UCSD-AML1 (cell line): ENCODE data around the gene ANO5.

Experiments
- DNase-seq: peaks from one replicate; lab custom pipeline; 2025; ENCODE audit not compliant: unreplicated experiment; lab: John Stamatoyannopoulos, UW

Gene ANO5, protein sequence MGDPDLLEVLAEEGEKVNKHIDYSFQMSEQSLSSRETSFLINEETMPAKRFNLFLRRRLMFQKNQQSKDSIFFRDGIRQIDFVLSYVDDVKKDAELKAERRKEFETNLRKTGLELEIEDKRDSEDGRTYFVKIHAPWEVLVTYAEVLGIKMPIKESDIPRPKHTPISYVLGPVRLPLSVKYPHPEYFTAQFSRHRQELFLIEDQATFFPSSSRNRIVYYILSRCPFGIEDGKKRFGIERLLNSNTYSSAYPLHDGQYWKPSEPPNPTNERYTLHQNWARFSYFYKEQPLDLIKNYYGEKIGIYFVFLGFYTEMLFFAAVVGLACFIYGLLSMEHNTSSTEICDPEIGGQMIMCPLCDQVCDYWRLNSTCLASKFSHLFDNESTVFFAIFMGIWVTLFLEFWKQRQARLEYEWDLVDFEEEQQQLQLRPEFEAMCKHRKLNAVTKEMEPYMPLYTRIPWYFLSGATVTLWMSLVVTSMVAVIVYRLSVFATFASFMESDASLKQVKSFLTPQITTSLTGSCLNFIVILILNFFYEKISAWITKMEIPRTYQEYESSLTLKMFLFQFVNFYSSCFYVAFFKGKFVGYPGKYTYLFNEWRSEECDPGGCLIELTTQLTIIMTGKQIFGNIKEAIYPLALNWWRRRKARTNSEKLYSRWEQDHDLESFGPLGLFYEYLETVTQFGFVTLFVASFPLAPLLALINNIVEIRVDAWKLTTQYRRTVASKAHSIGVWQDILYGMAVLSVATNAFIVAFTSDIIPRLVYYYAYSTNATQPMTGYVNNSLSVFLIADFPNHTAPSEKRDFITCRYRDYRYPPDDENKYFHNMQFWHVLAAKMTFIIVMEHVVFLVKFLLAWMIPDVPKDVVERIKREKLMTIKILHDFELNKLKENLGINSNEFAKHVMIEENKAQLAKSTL

GRCh38 chr11:22192642-22193347 lies at the start of gene ANO5:
Gene ANO5 (plus strand): TSS chr11:22193085. CDS start chr11:22193493, 408 bp downstream.
- DNase-seq, result no peak

DNA sequence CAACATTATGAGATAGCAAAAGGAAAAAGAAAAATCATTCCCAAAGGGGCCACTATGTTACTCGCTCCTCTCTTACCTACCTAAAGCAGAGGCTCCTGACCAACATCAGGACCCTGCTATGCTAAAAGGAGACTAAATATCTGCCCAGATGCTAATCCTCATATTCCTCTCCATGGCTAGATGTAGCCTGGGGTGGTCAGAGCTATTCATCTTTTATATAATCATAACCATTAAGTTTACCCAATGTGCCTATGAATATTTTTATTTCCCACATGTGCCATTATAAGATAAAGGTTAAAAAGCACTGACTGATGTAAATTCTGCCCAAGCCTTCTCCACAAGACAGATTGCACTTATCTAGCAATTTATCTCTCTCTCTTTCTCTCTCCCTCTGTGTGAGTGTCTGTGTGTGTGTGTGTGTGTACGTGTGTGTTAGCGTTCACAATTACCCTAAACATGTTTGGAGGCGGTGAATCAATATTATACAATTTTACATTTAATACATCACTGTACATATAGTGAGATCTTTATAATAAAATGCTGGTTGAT lies 41.2 kb upstream of the ANO5 start:
- no peak for DNase-seq

DNA sequence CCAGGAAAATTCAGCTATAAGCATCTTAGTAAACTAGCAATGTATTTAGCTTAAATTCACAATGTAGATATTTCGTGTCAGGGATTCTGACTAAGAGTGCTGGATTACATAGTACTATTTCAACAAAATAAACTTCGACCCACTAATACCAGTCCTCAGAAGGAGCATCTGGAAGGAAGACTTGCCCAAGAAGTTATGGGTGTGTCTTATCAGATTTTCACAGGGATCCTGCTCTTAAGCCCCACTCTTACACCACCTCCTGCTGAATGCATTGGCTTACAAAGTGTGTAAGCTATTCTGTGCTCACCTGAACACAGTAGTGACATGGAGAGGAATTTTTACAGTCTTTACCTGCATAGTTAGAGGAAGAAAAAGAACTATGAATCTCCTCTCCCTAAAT lies 35.4 kb upstream of the ANO5 start:
- DNase-seq, result no peak

GRCh38 chr11:22161489-22161888 lies 31.4 kb upstream of the ANO5 start:
- DNase-seq, result no peak

GRCh38 chr11:22162756-22163155 lies 30.1 kb upstream of the ANO5 start:
- DNase-seq, result no peak

DNA sequence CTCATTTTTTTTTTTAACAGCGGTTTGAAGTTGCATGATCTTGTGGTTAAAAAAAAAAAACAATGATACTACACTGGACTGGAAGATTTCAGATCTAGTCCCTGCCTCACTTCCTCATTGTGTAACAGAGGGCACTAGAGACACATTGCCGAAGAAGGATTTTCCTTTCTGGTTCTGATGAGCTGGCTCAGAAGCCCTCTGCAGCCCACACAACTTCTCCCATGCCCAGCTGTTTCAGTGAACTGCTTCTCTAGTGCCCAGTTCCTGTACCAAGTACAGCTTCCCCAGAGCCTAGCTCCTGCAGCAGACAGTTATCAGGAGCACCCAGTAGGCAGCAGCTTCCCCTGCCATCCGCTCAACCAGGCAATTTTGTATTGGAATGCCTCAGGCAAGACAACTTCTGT lies 29.5 kb upstream of the ANO5 start:
- peak; percentile 10 for DNase-seq

DNA sequence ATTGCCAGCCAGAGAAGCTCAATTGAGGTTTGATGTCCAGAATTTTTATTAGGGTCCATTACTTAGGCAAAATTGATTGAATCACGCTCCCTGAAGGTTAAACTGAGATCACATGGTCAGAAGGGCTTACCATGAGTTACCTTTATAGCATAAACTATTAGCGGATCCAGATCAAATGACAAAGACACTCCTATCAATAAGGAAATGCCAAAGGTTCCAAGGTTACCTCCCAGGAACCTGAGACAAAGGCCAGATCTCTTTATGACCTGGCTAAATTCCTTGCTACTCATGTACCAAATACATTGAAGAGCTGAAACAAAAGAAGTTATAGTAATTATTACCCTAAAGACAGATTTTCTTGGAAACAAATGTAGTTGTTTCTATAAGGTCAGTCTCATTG lies 27.8 kb upstream of the ANO5 start:
- no peak for DNase-seq

DNA sequence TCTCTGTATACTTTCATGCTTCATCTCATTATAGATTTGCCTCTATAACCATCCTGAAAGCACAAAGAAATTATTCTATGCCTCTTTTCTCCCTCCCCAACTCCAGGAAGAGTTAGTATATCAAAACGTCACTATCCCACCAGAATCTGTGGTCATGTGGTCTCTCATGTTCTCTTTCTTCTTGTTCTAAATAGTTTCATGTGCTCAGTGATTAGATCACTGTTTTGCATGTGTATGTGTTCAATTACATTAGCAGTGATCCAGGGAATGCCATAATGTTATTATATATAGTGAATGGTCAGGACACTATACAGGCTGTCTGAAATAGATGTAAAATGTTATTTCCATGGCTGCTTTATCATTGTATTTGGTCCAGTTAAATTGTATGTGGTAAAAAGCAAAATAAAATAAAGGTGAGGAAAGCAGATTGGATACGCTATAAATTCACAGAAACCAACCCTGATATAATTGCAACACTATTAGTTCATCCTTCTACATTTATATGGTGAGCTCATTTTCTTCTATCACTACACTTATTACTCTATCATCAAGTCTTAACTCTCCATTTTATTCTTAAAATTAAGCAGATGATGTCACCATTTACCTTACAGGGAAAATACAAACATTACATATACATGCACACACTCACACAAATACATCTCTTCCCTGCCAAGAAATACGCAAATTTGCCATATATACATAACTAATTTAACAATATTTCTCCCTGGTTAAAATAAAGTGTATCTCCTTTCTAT lies 26.9 kb upstream of the ANO5 start:
- DNase-seq, result no peak

GRCh38 chr11:22169833-22170232 lies 23.1 kb upstream of the ANO5 start:
- DNase-seq, result no peak

DNA sequence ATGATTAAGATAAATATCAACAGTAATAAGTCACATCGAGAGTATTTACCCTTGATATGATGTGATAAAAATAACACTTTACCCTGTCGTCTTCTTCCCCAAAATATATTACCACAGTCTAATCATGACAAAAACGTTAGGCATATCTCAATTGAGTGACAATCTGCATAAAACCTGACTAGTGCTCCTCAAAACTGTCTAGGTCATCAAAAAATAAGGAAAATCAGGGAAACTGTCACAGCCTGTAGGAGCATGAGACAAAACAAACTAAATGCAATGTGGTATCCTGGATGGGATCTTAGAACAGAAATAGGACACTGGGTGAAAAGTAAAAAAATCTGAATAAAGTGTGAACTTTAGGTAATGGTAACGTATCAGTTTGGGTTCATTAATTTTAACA lies 19.4 kb upstream of the ANO5 start:
- DNase-seq, result no peak

DNA sequence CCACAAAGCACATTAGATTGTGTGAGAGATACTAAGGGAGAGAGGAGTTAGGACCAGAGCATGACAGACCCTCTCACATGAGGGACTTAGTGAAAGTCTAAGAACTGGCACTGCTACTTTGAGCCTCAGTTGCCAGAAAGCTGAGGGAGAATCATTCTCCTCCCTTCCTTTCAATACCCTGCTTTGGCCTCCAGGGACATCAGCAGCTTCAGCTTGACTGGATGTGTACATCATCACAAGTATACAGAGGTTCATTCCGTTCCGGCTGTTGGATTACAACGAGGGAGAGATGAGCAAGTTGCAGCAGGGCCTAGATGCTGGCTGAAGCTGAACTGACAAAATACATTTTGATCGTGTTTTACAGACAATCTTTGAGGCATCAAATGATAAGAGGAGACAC lies 15.7 kb upstream of the ANO5 start:
- no peak for DNase-seq

GRCh38 chr11:22179626-22180025 lies 13.3 kb upstream of the ANO5 start:
- DNase-seq, result no peak

DNA sequence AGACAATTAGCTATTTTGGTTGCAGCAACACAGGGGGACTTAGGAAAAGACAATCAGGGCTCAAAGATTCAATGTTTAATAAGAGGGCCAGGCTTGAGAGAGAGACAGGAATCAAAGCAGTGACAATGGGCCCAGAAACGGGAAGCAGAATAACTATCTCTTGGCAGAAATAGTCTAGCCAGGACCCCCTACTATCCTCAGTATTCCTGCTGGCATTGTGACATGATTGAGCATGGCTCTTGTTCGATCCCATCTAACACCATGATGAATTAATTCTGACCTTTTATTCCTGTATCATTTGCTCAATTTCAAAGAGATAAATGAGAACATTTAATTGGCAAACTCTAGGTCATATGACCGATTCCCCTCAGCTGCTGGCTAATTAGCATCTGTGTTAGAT lies 12.8 kb upstream of the ANO5 start:
- no peak for DNase-seq

GRCh38 chr11:22189660-22190059 lies 3.2 kb upstream of the ANO5 start:
- DNase-seq, result no peak

- no peak for DNase-seq
These were observed 1.9 kb upstream of the ANO5 start for GRCh38 chr11:22190827-22191463.

GRCh38 chr11:22192289-22192641 lies 620 bp upstream of the ANO5 start:
- no peak for DNase-seq

DNA sequence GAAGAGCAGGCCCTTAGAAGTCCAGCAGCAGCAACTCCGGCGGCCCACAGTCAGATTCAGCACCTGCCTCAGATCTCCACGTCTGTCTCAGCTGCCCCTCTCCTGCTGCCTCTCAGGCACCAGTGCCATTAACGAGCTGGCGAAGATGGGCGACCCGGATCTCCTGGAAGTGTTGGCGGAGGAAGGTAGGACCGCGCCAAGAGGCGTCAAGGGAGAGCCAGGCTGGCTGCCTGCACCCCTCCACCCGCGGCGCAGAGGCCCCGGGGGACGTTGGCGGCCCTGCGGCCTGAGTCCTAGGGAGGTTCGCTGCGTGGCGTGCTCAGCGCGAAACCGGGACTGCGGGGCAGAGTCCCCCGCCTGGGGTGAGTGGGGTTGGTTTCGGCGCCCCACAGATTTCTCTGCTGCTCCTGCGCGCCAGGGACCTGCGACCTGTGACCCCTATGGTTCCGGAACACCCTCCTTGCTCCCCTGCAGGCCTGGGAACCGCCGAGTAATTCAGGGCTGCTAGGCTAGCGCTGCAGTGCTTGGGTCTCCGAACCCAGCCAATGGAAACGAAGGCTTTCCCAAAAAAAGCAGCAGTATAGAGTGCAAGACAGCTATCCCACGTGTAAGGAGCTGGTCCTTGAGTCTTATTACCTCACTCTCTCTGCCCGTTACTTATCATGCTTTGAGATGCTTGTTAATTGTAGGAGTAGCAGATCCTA lies 615 bp downstream of the ANO5 start:
- DNase-seq, result no peak

GRCh38 chr11:22194306-22194705 lies 1.4 kb downstream of the ANO5 start:
- DNase-seq, result no peak

- DNase-seq, result no peak
These were observed 2.0 kb downstream of the ANO5 start for GRCh38 chr11:22194907-22195306.
